Stimulated activated CD8-positive, alpha-beta memory T cell treated with anti-CD3 and anti-CD28 coated beads, Interleukin-12 subunit alpha, Interleukin-12 subunit beta, amount 100 ng/mL, for 1 hour (primary cell): ENCODE data around the gene AGAP1.
"Not testable (repeated sequence)": the region's sequence is repeated elsewhere in the genome, so short reads cannot be mapped to it uniquely, and the experiment has no call there.

Source experiments
- DNase-seq: peaks from one replicate; pipeline ENCODE4 v3.0.0-alpha.2; 2020; ENCODE audit warnings: low read depth

AGAP1 gene

GRCh38 chr2:236130349-236130998, 636.6 kb downstream of the AGAP1 start:
- DNase-seq: no peak

- DNase-seq: no peak
These were observed 637.3 kb downstream of the AGAP1 start for GRCh38 chr2:236131073-236131692.

- DNase-seq: no peak
These were observed 639.7 kb downstream of the AGAP1 start for GRCh38 chr2:236133410-236134012.

- DNase-seq: no peak
These were observed 642.7 kb downstream of the AGAP1 start for GRCh38 chr2:236136538-236136937.

DNA sequence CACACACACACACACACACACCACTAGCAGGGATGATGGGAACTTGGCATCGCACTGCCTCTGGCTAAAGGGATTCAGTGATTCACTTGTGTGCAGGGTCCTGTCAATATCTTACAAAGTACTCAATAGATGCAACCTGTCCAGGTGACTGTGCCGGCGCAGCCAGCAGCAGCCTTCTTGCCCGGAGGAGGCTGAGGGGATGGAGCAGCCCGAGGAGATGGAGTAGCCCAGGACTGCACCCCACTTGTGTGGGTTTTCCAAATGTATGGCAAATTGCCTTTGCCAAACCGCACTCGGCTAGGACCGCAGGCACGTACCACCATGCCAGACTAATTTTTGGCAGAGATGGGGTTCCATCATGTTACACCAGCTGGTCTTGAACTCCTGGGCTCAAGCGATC, 643.2 kb downstream of the AGAP1 start:
- no peak for DNase-seq

DNA sequence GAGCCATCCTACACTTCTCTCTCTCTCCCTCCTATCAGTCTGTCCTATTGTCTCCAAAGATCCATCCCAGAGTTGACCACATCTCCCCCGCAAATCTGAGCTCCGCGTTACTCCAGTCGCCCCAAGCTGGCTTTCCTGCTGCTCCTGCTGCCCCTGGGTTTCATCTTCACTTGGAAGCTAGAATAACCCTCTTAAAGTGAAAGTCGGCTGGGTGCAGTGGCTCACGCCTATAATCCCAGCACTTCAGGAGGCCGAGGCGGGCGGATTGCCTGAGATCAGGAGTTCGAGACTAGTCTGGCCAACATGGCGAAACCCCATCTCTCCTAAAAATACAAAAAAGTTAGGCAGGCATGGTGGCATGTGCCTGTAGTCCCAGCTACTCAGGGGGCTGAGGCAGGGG, 647.8 kb downstream of the AGAP1 start:
- DNase-seq: not testable (repeated sequence)

DNA sequence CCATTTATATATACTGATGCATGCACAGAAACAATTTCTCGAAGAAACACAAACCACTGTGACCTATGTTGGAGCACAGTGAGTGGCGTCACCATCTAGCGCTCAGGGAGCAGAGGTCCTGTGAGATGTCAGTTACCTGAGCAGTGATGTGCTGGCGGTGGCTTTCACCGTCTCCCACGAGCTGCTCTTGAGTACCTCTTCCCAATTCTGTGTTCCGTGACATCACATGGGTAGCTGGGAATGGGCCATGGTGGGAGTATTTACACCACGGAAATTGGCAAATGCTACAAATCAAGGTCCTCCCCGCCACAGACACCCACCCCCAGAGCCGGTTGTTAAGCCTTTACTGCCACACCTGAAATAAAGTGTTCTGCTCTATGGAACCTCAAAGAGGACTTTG, 650.0 kb downstream of the AGAP1 start:
- DNase-seq: no peak

DNA sequence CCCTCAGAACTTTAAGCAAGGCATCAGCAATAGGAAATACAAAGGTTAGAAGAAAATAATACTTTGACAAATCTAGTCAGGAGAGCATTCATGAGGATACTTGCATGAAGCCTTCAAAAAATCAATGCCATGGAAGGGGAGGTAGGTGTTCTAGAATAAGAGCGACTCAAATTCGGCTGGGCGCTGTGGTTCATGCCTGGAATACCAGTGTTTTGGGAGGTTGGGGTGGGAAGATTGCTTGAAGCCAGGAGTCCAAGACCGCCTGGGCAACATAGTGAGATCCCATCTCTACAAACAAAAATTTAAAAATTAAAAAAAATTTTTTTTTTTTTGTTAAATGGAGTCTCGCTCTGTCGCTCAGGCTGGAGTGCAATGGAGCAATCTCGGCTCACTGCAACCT, 652.6 kb downstream of the AGAP1 start:
- no peak for DNase-seq

DNA sequence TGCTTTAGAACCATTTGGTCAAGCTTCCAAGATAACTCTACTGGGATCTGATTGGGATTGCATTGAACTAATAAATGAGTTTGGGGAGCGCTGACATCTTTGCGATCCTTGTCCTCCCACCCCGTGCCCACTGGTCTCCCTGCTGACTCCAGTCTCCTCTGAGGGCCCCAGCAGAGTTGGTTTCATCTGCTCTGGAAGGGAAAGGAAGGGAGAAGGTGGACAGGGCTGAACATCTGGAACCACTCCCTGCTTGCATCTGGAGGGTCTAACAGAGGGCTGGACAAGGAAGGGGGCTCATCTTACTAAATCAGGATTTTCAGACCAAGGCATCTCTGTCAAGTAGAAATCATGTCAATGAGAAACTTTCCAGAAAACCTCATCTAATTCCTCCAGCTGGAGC, 661.6 kb downstream of the AGAP1 start:
- no peak for DNase-seq

DNA sequence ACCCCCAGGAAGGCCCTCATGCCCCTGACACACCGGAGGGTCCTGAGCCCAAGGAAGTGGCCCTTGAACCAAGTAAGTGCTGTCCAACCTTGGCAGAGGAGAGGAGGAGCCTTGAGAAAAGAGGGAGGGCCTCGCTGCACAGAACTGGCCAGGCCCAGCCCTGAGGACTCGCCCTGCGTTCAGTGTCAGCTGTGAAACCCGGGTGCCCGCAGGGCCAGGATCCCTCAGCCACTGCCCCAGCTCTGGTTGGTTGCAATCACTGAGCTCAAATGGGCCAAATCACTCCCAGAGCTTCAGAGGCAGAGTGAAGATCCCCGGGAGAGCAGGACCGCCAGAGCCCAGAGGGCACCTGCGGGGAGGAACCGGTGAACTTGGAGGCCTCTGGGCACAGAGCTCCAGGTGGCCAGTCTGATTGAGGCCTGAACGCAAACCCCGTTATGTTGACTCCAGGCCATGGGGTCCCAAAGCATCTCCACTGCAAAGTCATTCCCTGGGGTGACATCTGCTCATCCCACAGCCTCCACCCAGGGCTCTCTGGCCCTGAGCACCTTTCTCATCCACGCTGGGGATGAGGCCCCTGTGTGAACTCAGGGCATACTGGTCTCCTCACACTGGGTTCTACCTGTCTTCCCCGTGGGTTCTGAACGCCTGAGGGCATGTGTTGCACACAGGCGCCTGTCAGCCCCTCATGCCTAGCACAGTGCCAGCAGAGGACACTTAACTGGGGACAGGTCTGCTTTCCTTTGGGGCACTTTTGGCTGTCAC, 662.4 kb downstream of the AGAP1 start:
- no peak for DNase-seq

GRCh38 chr2:236156860-236157194, 663.0 kb downstream of the AGAP1 start:
- DNase-seq: no peak

GRCh38 chr2:236157366-236157765, 663.5 kb downstream of the AGAP1 start:
- DNase-seq: no peak

DNA sequence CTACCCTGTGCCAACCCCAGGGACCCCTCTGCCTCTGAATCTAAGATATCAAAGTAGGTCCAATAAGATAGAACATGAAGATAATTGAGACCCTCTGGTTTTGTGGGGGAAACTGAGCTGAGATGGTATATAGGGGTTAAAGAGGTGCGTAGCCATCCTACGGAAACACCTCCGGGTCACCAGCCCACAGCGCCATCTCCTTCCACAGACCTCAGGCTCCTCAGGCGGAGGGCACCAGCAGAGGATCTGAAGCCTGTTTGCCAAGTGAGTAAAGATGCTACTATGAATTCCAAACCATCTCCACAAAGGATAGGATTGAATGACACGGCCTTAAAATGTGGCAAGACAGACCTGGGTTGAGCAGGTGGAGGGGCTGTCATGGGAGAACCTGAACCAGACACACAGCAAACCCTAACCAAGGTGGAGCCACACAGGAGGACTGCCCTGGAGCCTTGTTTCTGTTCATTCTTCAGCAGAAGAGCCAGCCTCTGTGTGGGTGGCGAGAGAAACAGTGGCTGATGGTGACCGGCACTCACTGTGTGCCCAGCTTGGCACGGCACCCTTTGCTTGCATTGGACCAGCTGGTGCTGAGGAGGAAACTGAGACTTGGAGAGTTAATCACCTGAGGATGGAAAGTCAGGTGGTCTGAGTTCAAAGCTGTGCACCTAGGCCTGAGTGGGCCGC, 664.1 kb downstream of the AGAP1 start:
- DNase-seq: no peak

- no peak for DNase-seq
These were observed 665.3 kb downstream of the AGAP1 start for GRCh38 chr2:236158969-236159777.

DNA sequence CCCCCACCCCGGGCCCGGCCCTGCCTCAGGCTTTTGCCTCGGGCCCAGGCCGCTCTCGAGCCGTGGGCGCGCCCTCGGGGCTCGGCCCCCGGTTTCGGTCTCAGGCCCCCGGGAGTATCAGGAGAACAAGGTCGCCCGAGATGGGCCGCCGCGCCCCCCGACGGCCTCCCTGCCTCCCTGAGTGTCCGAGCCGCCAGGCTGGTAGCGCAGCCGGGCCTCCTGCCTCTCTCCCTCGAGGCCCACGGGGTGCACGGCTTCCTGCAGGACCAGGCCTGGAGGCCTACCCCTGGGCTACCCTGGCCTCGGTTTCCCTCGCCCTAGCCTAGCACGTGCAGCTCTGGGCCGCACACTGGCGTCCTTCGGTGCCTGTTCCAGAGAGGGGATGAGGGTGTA, 665.9 kb downstream of the AGAP1 start:
- no peak for DNase-seq

DNA sequence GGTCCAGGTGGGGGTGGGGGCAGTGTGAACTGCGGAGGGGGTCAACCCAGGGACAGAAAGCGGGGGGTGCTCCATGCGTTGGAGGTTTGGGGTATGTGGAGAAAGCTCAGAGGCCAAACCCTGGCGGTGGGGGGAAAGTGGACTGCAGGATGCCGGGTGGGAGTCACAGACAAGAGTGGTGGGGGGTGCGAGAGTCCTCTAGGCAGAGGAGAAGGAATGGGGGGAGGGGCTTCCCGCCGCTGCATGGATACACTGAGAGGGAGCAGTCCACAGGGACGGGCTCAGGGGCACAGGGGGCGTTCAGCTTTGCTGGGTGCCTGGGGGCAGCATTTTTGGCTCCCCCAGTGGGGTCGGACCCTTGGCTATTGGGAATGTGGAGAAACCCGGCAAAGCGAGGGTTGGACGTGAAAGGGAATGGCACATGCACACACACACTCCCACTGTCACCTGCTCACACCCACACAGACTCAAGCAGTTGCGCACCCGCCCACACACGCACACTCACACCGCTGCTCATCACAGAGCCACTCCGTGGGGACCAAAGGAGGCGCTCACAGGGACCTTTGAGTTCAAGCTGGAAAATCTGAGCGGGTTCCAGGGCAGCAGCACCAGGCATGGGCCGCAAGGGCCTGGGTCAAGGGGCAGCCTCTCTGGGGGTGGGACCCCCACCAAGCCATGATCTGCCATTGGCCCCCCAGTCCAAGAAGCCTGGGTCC, 666.7 kb downstream of the AGAP1 start:
- DNase-seq: no peak

DNA sequence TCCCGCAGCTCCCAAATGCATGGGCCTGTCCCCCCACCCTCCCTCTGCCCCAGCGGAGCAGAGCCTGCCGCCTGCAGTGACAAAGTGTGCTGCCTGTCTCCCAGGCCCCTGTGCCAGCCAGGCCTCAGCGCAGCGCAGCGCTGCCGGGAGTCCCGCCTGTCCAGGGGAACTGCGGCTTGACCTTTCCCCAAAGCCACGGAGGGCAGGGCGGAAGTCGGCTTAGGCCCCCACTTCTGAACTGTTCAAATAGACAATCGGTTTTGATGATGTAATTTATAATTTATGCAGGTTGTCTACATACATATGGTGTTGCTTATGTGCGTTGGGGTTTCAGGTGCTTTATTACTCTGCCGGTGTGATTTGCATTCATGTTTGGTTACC, 667.2 kb downstream of the AGAP1 start:
- no peak for DNase-seq

DNA sequence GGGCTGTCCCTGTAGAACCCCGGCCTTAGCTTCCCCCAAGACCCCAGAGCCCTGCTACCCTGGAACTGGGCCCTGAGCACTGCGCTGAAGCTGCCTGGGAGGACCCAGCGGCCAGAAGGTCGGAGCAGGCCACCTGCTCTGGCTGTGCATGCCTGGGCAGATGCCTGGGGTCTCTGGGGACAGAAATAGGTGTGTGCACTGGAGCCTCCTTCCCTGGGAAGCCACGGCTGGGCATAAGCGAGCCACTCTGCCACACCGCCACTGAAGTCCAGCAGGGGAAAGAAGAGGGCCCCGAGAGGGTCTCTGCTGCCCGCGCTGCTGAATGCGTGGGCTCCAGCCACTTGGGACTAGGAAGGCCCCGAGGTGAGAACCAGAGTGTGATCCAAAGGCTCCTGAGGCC, 667.7 kb downstream of the AGAP1 start:
- DNase-seq: no peak

- no peak for DNase-seq
These were observed 668.4 kb downstream of the AGAP1 start for GRCh38 chr2:236162031-236162845.

DNA sequence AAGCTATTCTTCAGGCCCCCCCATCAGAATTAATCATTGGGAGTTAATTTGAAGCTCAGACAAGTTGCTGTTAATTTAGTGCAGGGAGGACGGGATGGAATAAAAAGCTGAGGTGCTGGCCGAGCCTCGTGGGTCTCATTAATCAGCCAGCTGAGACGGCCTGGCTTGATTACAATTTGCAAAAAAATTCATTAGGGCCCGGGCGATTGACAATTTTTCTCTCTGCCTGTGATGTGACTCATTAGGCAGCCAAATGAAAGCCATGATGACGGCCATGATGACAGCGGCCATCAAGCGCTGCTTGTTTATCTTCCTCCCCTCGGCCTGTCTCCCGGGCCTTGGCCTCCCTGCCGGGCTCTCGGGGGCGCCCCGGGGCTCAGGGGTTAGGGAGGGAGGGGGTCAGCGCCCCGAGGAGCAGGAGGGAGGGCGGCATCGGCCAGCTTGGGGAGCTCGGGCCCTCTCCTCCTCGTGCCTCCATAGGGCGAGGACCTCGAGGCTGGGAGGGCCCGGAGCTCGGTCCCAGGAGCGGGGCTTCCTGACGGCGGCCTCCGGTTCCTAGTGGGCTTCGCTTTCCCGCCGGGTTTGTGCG, 669.1 kb downstream of the AGAP1 start:
- no peak for DNase-seq
